ENCODE data around the gene ADK. TPM values are rescaled to one million over a fixed set of nuclear protein-coding genes. Genes with fewer than 3 reads are reported as not detected.

The ADK gene
- total RNA-seq, 1 experiment from 2014 or later, result 26.8 TPM

DNA sequence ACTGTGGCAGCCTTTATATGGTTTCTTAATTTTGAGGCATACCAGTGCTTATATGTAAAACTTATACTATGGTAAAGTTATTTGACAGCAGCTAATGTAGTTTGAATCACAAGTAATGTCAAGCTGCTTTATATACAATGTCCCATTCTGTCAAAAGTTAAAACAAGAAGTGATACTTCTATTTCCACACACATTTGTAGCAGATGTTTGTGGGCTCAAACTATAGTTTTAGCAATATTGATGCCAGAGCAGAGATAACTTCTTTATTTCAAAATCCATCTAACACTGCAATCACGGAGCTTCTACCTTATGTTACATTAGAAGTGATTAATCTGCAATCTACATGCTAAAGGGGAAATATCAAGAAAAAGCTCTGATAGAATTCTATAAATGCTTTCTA is 149.6 kb downstream of the ADK start:
- Mint-ChIP-seq H3K36me3 (ENCODE audit: insufficient read depth in 1 of 3, low read depth in 3 of 3) (no peaks in the 10 kb centered on the region; a peak in 1 of 7 replicates), H3K4me3 (no peak overlapping the region), H3K27me3 (ENCODE audit: low read depth) (no peaks in the 10 kb centered on the region), H3K4me1 (no peaks in the 10 kb centered on the region), H3K27ac (peak overlapping the region in 1 of 3 experiments; percentile 79; a peak in 1 of 7 replicates), H3K9me3 (no peaks in the 10 kb centered on the region)
- Histone ChIP-seq H3T11ph (ENCODE audit: low read length) (no peak overlapping the region), H3K4me1 (ENCODE audit: insufficient read depth, low read length) (no peaks in the 10 kb centered on the region), H3K23me2 (ENCODE audit: insufficient read length, low read depth, low read length, poor library complexity, severe bottlenecking) (no peaks in the 10 kb centered on the region), H3K14ac (ENCODE audit: insufficient read depth, low read length) (no peak overlapping the region), H2AK5ac (ENCODE audit: insufficient read length, low read length) (no peak overlapping the region), H4K91ac (ENCODE audit: insufficient read length, low read depth, low read length) (no peak overlapping the region), H3K79me1 (ENCODE audit: insufficient read depth, low read depth, low read length, poor library complexity, severe bottlenecking) (no peaks in the 10 kb centered on the region), H3K79me2 (ENCODE audit: insufficient read depth, low read length) (no peaks in the 10 kb centered on the region), H3K27ac (ENCODE audit: insufficient read length, low read depth, low read length) (no peak overlapping the region), H4K5ac (ENCODE audit: insufficient read length, low read depth, low read length) (no peak overlapping the region), H2BK12ac (ENCODE audit: insufficient read length, low read depth, low read length) (no peak overlapping the region), H2AFZ (ENCODE audit: low read length) (no peak overlapping the region), H2BK5ac (ENCODE audit: insufficient read length, low read length) (no peak overlapping the region), H4K8ac (replicated peaks; ENCODE audit: insufficient read length, low read depth, low read length) (no peak overlapping the region), H3K56ac (ENCODE audit: insufficient read length, low read depth, low read length) (no peak overlapping the region), H3K18ac (ENCODE audit: insufficient read length, low read depth, low read length) (no peak overlapping the region), H3K4me2 (ENCODE audit: insufficient read depth, insufficient read length, low read length) (no peak overlapping the region), H3K9me3 (ENCODE audit: control insufficient read depth, low read depth, low read length) (no peaks in the 10 kb centered on the region), H4K20me1 (ENCODE audit: control insufficient read depth, insufficient read depth, insufficient read length) (no peaks in the 10 kb centered on the region), H3K27me3 (ENCODE audit: insufficient read depth, low read length) (no peaks in the 10 kb centered on the region), H3K23ac (ENCODE audit: insufficient read length, low read depth, low read length) (no peak overlapping the region), H2BK15ac (ENCODE audit: low read depth, low read length) (no peak overlapping the region), H2BK120ac (ENCODE audit: low read depth, low read length, poor library complexity, severe bottlenecking) (no peak overlapping the region), H3K9ac (ENCODE audit: extremely low read depth, insufficient read length, low read length) (no peak overlapping the region), H3K4ac (ENCODE audit: low read depth, low read length) (no peak overlapping the region), H2BK20ac (ENCODE audit: low read depth, low read length, poor library complexity, severe bottlenecking) (no peak overlapping the region)
- no CpG with 5 or more reads among the region's 1 CpG for WGBS (ENCODE audit: extremely low coverage, insufficient read length, low lambda C conversion rate)
- no peak for DNase-seq
- TF ChIP-seq, protein P1, sequence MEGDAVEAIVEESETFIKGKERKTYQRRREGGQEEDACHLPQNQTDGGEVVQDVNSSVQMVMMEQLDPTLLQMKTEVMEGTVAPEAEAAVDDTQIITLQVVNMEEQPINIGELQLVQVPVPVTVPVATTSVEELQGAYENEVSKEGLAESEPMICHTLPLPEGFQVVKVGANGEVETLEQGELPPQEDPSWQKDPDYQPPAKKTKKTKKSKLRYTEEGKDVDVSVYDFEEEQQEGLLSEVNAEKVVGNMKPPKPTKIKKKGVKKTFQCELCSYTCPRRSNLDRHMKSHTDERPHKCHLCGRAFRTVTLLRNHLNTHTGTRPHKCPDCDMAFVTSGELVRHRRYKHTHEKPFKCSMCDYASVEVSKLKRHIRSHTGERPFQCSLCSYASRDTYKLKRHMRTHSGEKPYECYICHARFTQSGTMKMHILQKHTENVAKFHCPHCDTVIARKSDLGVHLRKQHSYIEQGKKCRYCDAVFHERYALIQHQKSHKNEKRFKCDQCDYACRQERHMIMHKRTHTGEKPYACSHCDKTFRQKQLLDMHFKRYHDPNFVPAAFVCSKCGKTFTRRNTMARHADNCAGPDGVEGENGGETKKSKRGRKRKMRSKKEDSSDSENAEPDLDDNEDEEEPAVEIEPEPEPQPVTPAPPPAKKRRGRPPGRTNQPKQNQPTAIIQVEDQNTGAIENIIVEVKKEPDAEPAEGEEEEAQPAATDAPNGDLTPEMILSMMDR (conservative IDR thresholded peaks at IDR 0.05), result no peak
